Heart left ventricle (tissue), 16 donors: Measurements from ENCODE around the gene ABHD16B. TPM values are rescaled to one million over a fixed set of nuclear protein-coding genes. Genes with fewer than 3 reads are reported as not detected.

Experiments used
- ATAC-seq, 4 donors: fragments of 200-7000 bp; cut with Tn5 transposase; one replicate each; pipeline ENCODE4 v1.9.1; 2020 to 2022; ENCODE audit warnings: moderate library complexity in 4 of 4, mild to moderate bottlenecking in 3 of 4, moderate number of reproducible peaks in 1 of 4
- DNase-seq, 5 donors: peaks; one replicate each; pipeline ENCODE4 v3.0.0-alpha.2; 2020
- H3K27ac ChIP-seq, 12 donors: fragments of 200-600 bp; sonication (generic) in 4 of 12; one replicate each; pipeline versions ENCODE4 v1.5.0 to v1.8.0; 2016 to 2022; ENCODE audit warnings: mild to moderate bottlenecking in 2 of 12
- H3K27me3 ChIP-seq, 9 donors: fragments of 200-600 bp; sonication (generic) in 2 of 9; one replicate each; pipeline versions ENCODE4 v1.5.1 to v1.8.0; 2016 to 2022; ENCODE audit warnings: mild to moderate bottlenecking in 3 of 9
- H3K36me3 ChIP-seq, 9 donors: fragments of 200-600 bp; sonication (generic) in 2 of 9; one replicate each; pipeline versions ENCODE4 v1.5.0 to v1.8.0; 2018 to 2022; ENCODE audit warnings: mild to moderate bottlenecking in 2 of 9
- H3K4me1 ChIP-seq, 12 donors: fragments of 200-600 bp; sonication (generic) in 4 of 12; one replicate each; pipeline versions ENCODE4 v1.5.0 to v1.8.0; 2016 to 2022; ENCODE audit warnings: mild to moderate bottlenecking in 3 of 12
- H3K4me3 ChIP-seq, 12 donors: fragments of 200-600 bp; sonication (generic) in 4 of 12; one replicate each; pipeline versions ENCODE4 v1.5.0 to v1.8.0; 2017 to 2022; ENCODE audit warnings: mild to moderate bottlenecking in 9 of 12, moderate library complexity in 4 of 12
- H3K9me3 ChIP-seq, 12 donors: fragments of 200-600 bp; sonication (generic) in 4 of 12; one replicate each; pipeline versions ENCODE4 v1.5.0 to v1.8.0; 2016 to 2022; ENCODE audit warnings: mild to moderate bottlenecking in 1 of 12
- CTCF ChIP-seq, 12 donors: fragments of 200-600 bp; sonication (generic) in 4 of 12; IDR thresholded peaks; one replicate each; pipeline versions ENCODE4 v1.5.0 to v1.8.0; 2018 to 2022; ENCODE audit warnings: antibody characterized with exemption in 12 of 12, mild to moderate bottlenecking in 5 of 12
- POLR2A ChIP-seq, 2 donors: fragments of 450-650 bp; IDR thresholded peaks; one replicate each; pipeline ENCODE4 v1.6.1; 2017; ENCODE audit warnings: antibody characterized with exemption in 2 of 2, mild to moderate bottlenecking in 2 of 2, moderate library complexity in 2 of 2
- WGBS, 4 donors: extraction: QIAGEN DNeasy Blood & Tissue Kit in 2 of 4; methylation state at CpG; one replicate each; pipeline versions ENCODE4 v1.1.5 to v1.1.7; 2013 to 2018; 5-methylcytosine and 5-hydroxymethylcytosine counted together
- intact Hi-C, 10 donors: fragments of 100-400 bp; cut with DNase I; formaldehyde crosslinking; loops; one replicate each; pipeline versions ENCODE4 v1.11.1 to v1.14.2; 2022
- polyA plus RNA-seq, 2 donors: library from polyadenylated mRNA; stranded (reverse); fragments of 200-250 nt; gene quantifications; one replicate each; pipeline ENCODE4 v1.2.3, GENCODE V29; 2013
- total RNA-seq, 9 donors: library from RNA; depleted of rRNA in 2 of 9; stranded (reverse); fragments of >200 nt in 2 of 9; fragmentation: NEBNext Ultra II Directional in 3 of 9; extraction: Animal tissue kit (Norgen Biotek cat#: 25700) in 3 of 9; gene quantifications; one replicate each; pipeline versions ENCODE4 v1.1.0 to v1.2.4, GENCODE V29; 2016 to 2023
- donor health status: ischemic (EF 13 %, LVEDD 7.1; RV severe dilation, severe dysfunction).
- donor health status: healthy with polysubstance abuse.
- donor health status: DM: no; HTN: yes; CAD: no.
- donor health status: DM: no; HTN: no; CAD: no.
- donor health status: ischemic (EF 25% LVEDD 6.9; RV normal size, moderate dysfunction).
- donor health status: ischemic (EF 25% LVEDD 5.7; RV mildly dilated, moderate dysfunction).
- donor health status: healthy.
- donor health status: DM: yes; HTN: yes; CAD: no.
- donor health status: ischemic (EF 35%, LVEDD 5.7; RV mildly dilated, moderate dysfunction).
- donor health status: nonischemic (EF 11% LVEDD 7.7; RV severe dilation, severe dysfunction).
- donor health status: DM: yes; HTN: yes; CAD: no.
- donor health status: PGD.
- donor health status: ischemic (EF 29% LVEDD 5.4; RV normal size, mild dysfunction).
- donor health status: nonischemic (EF 23%, LVEDD 6.1; RV moderate dilation, normal function).

Gene ABHD16B
- total and polyA plus RNA-seq, 11 donors: 0.12 to 0.72 TPM; not detected in 9

GRCh38 chr20:63854069-63854765 lies 7.1 kb upstream of the ABHD16B start:
- intact Hi-C loops: loop anchor here in 1 of 10 donors (2.0 kb wide), 1 partner anchor 23 kb away; the partner anchor contains the start of gene ZBTB46
- peak overlapping the region in 9 of 12 donors; percentile 33 to 43 (median 38) for H3K4me3 ChIP-seq
- H3K27ac ChIP-seq: peak overlapping the region; percentile 82 to 96 (median 90)
- WGBS, 4 donors: 7 to 26% (median 13%) methylated on average over 8 to 17 of the region's 17 CpGs
- H3K4me1 ChIP-seq: peaks cover 23 to 72% (median 55%) of the 10 kb centered on the region in 12 donors
- TF ChIP-seq POLR2A (IDR thresholded peaks at IDR 0.05) (peak in 1 of 2 donors; percentile 28), CTCF (IDR thresholded peaks at IDR 0.05) (no peak)
- ATAC-seq (peak; percentile 23 to 45 (median 32)), DNase-seq (peak; percentile 61 to 74 (median 70))
- H3K27me3 ChIP-seq: no peaks in the 10 kb centered on the region
- no peaks in the 10 kb centered on the region for H3K36me3 ChIP-seq
- no peaks in the 10 kb centered on the region for H3K9me3 ChIP-seq

DNA sequence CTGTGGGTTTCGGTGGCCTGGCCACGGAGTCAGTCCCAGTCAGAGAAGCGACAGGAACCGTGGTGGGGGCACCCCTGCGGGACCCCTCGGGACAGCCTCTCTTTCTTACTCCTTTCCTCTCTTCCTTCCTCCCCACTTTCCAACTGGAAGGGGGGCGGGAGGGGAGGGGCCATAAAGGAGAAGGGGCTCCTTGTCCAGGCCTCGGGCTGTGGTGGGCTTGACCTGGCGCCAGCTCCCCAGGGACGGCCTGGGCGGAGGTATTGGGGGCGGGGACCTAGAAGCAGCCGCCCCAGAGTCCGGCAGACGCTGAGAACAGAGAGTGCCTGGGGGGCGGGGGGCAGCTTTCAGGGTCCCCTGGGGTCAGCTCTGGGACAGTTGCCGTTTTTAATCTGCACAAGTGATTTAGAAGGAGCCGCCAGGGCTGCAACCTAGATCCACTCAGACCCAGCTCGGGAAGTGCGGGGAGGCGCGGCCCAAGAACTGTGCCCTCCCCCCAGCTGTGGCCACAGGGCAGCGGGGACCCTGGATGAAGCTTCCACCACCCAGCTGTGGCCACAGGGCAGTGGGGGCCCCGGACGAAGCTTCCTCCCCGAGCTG lies 6.4 kb upstream of the ABHD16B start:
- WGBS, 4 donors: 9 to 20% (median 16%) methylated on average over 18 to 26 of the region's 26 CpGs
- Histone ChIP-seq H3K27me3 (no peaks in the 10 kb centered on the region), H3K36me3 (no peaks in the 10 kb centered on the region), H3K9me3 (no peaks in the 10 kb centered on the region), H3K27ac (peak overlapping the region; percentile 82 to 96 (median 90)), H3K4me3 (peak overlapping the region in 10 of 12 donors; percentile 29 to 43 (median 38)), H3K4me1 (peaks cover 26 to 78% (median 60%) of the 10 kb centered on the region in 12 donors)
- DNase-seq (peak; percentile 73 to 81 (median 79)), ATAC-seq (peak; percentile 25 to 47 (median 41))
- intact Hi-C loops: loop anchor here in 4 of 10 donors (1.0 to 5.0 kb wide), 3 partner anchors 24 to 316 kb away; partner anchors contain the start of gene ZBTB46 (in 1 of the 4)
- TF ChIP-seq POLR2A (IDR thresholded peaks at IDR 0.05): peak in 1 of 2 donors; percentile 19
- no peak for TF ChIP-seq CTCF (IDR thresholded peaks at IDR 0.05)

DNA sequence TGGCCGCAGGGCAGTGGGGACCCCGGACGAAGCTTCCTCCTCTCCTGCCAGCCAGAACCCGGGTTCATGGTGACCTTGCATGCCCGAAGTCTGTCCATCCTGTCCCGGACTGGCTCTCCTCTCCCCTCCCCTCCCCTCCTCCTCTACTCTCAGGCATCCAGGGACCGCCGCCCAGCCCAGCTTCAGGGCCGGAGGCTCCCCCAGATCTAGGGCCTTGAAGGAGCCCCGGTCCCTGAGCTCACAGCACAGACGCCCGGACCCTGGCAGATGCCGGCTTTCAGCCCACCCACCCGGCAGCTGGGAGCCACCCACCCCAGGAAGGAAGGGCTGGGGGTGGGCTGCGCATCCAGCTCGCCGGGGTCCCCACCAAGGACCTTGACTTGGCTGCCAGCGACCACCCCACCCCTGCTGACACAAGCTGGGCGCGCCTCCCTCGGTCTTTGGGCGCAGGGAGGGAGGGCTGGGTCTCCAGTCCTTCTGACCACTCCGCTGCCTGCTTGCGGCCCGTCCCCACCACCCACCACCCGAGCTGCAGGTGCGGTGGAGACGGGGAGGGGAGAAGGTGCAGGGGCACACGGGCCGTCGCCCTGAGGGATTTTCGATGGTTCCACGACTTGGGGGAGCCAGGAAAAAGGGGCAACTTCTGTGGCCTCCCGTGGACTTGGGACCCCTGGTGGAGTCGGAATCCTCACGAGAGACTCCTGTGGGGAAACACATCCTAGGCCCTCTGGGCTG lies 5.8 kb upstream of the ABHD16B start:
- WGBS, 4 donors: 41 to 61% (median 52%) methylated on average over 18 to 36 of the region's 36 CpGs
- DNase-seq (peak in 3 of 5 donors; percentile 35 to 67 (median 49)), ATAC-seq (no peak)
- TF ChIP-seq CTCF (IDR thresholded peaks at IDR 0.05): no peak
- no peak for TF ChIP-seq POLR2A (IDR thresholded peaks at IDR 0.05)
- Histone ChIP-seq H3K4me1 (peaks cover 26 to 84% (median 60%) of the 10 kb centered on the region in 12 donors), H3K9me3 (no peaks in the 10 kb centered on the region), H3K27me3 (no peaks in the 10 kb centered on the region), H3K27ac (peak overlapping the region; percentile 82 to 96 (median 90)), H3K4me3 (peak overlapping the region in 10 of 12 donors; percentile 29 to 43 (median 38)), H3K36me3 (no peaks in the 10 kb centered on the region)
- intact Hi-C loops: loop anchor here in 4 of 10 donors (1.0 to 5.0 kb wide), 3 partner anchors 25 to 316 kb away; partner anchors contain the start of gene ZBTB46 (in 1 of the 4)
